Stimulated activated CD4-positive, alpha-beta T cell treated with anti-CD3 and anti-CD28 coated beads, Interleukin-1b, Interleukin-23, amount 100 ng/mL, for 1 hour (primary cell): ENCODE measurements around the gene LAMC1.

Experiments used
- DNase-seq, 2 donors: peaks; one replicate each; pipeline ENCODE4 v3.0.0-alpha.2; 2020; ENCODE audit warnings: low read depth in 2 of 2

The LAMC1 gene

DNA sequence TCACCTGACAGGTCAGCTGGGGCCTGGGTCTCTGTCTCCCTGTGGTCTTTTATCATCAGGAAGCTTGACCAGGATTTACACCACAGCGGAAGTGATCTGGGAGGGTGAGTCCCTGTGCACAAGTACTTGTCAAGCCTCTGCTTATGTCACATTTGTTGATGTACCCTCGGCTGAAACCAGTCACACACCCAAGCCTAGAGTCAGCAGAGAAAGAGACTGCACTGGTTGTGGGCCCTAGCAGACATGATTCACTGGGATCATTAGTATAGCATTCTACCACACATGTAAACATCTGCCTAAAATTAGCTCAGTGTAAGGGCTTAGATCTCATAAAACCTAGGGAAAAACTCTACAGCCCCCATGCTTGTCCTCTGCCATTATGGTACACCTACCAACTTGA, 83.5 kb downstream of the LAMC1 start:
- no peak for DNase-seq

DNA sequence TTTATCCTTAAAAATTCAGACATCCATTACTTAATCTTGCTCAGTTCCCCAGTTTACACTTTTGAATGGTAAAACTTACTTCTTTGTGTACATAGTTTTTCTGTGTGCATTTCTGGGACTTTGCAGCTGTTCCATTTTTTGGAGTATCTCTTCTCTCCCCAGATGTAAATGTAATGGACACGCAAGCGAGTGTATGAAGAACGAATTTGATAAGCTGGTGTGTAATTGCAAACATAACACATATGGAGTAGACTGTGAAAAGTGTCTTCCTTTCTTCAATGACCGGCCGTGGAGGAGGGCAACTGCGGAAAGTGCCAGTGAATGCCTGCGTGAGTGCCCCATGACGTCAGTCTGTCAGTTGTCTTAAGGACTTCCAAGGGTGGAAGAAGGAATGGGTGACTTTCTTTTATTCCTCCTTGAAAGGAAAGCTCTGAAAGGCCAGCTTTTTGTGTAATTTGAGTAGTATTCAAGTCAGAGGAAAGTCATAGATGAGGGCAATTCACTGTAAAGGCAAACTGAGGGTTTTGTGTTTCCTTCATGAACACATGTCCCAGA, 87.2 kb downstream of the LAMC1 start:
- DNase-seq = no peak

DNA sequence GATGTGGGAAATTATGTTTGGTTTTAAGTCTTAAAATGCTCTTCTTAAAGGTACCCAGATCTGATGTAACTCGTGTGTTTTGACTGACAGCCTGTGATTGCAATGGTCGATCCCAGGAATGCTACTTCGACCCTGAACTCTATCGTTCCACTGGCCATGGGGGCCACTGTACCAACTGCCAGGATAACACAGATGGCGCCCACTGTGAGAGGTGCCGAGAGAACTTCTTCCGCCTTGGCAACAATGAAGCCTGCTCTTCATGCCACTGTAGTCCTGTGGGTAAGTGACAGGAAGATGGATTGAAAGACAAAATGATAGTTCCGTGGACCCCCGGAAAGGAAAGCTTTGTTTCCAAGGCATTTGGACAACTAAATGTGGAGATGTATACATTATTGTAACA, 91.2 kb downstream of the LAMC1 start:
- DNase-seq = no peak

DNA sequence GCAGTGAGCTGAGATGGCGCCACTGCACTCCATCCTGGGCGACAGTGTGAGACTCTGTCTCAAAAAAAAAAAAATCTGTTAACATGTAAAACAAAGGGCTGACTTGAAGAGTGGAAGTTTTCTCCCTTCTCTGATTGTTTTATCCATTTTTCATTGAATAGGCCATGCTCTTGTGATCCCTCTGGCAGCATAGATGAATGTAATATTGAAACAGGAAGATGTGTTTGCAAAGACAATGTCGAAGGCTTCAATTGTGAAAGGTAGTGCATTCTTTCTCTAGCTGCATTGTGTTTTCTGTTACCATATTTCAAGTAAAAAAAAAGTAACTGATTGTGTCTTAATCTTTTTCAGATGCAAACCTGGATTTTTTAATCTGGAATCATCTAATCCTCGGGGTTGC, 93.2 kb downstream of the LAMC1 start:
- DNase-seq = no peak

DNA sequence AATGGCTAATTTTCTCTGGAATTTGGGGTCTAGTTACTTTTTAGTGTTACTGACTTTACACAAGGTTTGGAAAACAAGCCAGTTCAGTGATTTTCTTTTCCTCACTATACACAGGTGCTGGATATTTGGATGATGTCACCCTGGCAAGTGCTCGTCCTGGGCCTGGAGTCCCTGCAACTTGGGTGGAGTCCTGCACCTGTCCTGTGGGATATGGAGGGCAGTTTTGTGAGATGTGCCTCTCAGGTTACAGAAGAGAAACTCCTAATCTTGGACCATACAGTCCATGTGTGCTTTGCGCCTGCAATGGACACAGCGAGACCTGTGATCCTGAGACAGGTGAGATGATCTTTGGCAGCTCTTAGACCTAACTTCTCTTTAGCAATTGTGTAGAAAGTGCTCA, 98.4 kb downstream of the LAMC1 start:
- no peak for DNase-seq

DNA sequence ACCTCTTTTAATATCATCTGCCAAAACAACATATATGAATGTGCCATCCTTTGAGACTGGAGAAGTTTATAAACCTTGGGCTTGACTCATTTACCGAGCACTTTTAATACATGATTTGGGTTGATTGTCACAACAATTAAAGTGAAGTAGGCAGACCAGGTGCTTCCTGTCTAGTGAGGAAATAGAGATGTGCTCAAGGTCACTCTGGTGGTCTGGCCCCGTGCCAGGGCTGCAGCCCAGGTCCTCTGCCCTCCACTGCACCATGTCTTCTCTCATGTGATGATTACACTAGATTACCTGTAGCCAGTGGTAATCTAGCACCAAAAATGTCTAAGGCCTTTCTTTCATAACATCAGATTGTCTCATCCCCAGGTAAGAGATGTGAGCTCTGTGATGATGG, 101.0 kb downstream of the LAMC1 start:
- DNase-seq = no peak

DNA sequence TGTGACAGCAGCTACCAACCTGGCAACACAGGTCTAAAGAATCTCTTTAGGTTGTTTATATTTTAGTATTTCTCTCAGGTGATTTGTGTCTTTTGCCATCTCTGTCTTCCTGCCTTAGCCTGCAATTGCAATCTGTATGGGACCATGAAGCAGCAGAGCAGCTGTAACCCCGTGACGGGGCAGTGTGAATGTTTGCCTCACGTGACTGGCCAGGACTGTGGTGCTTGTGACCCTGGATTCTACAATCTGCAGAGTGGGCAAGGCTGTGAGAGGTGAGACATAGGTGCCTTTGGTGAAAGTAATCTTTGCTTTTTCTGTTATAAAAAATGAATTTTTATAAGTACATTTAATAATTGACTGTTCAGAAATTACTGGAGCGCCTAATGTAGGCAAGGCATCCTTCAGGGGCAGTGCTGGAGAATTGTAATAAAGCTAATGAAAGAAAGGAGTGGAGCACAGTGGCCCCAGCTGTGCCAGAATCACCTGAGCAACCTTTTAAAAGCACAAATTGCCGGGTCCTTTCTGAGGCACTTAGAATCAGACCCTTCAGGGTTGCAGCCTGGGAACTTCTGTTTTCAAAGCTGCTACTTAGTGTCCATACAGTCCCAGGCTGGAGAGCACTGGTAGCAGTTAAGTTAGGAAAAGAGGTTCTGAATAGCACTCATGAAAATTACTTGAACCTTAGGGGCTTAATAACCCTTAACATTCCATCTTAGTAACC, 102.2 kb downstream of the LAMC1 start:
- no peak for DNase-seq

DNA sequence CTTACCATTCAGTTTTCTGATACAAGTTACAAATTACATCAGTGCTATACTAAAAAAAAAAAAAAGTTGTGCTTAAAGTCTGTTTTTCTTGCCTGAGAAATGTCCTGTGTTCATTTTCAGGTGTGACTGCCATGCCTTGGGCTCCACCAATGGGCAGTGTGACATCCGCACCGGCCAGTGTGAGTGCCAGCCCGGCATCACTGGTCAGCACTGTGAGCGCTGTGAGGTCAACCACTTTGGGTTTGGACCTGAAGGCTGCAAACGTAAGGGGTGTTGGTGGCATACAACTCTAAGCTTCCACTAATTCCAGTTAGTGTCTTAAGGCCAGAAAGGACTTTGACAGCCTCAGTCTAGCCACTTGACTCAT, 102.8 kb downstream of the LAMC1 start:
- no peak for DNase-seq

DNA sequence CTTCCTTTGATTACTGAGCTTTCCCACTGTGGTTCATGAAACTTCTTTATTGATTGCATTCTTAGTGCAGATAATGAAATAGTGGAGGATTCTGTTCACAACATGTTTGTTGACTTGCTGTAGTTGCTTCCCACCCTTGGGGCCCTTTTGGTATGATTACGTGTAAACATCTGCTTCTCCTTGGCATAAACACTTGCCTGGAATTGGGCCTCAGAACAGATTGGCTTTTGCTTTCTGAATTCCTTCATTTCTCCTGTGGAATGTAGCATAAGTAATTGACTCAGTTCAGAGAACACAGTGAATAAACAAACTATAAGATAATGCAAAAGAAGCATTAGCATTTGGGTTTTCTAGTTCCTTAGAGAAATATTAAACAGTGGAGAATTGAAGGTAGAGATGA, 103.3 kb downstream of the LAMC1 start:
- no peak for DNase-seq

DNA sequence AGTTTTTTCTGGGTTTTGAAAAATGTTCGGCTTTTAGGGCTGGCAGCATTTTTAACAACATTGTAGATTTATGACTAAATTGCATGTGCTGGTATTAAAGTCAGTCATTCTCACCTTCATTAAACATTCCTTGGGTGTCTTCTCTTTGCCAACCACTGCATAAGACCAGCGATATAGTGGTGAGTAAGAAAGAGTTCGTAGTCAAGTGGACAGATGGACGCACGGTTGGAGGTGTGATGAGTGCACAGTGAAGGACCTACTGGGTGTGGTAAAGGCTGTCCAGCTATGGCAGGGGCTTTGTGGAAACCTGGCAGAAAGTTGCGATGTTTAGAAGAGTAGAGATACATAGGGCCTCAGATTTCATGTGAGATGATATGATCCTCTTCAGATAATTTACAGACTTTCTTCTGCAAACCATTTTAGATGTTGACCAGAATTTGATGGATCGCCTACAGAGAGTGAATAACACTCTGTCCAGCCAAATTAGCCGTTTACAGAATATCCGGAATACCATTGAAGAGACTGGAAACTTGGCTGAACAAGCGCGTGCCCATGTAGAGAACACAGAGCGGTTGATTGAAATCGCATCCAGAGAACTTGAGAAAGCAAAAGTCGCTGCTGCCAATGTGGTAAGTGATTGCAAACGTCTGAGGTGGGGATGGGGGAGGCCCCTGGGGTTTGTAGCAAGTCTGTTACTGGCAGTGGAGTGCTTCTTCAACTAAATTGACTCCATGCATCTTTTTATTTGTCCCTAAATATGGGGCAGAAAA, 106.9 kb downstream of the LAMC1 start:
- no peak for DNase-seq

DNA sequence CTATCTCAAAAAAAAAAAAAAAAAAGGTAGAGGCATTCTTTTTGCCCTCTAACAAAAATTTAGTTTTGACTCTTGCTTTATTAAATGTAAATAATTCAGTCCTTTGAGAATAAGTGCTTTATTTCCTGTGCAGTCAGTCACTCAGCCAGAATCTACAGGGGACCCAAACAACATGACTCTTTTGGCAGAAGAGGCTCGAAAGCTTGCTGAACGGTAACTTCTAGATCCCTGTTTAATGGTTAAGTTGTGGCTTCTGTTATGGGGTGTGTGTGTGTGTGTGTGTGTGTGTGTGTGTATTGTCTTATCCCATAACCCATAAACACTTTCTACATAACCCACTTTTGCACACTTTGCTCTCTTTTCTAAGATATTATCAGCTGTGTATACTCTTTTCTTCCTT, 107.9 kb downstream of the LAMC1 start:
- no peak for DNase-seq

DNA sequence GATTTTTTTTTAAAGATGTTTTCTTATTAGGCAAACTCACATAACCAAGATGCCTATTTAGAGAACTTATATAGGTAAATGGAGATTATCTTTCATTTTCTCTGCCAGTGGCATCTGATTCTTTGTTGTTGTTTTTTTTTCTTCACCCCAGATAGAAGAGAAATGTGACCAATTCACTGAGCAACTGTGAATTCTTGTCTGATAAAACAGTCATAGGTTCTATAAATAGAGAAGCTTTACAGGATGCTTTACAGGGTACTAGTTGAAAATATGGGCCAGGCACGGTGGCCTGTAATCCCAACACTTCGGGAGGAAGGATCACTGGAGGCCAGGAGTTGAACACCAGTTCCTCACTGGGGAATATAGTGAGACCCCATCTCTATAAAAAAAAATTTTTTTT, 112.1 kb downstream of the LAMC1 start:
- no peak for DNase-seq

DNA sequence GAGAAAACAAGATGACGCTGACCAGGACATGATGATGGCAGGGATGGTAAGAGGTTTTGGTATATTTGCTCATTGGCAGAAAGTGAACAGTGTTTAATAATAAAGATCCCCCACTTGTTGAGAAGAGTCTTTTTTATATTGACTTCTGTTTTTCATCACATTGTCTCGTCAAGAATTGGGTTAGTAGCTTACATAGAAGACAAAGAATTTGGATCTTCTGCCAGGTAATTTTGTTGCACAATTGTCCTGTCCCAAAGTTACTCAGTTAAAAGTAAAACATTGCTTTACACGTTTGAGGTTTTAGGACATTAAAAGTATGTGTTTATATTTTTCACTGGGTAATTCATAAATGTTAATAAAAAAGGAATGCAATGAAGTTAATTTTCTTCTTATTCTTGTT, 114.6 kb downstream of the LAMC1 start:
- DNase-seq = no peak

DNA sequence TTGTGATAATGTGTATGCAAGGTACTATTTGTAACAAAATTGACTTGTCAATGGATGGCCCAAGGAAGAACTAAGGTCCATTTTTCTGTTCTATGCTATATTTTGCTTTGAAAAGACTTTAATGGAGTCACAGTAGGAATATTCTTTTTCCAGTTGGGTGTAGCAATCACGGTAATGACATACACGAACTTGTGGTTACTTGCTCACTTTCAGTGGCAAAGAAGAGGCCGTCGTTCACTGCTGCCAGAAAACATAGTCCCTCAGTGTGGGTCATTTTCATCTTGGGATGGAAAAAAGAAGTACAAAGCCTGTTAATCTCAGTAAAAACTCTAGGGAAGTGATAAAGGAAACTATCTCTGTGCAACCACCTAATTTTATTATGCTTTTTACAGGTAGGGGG, 115.1 kb downstream of the LAMC1 start:
- DNase-seq = no peak

DNA sequence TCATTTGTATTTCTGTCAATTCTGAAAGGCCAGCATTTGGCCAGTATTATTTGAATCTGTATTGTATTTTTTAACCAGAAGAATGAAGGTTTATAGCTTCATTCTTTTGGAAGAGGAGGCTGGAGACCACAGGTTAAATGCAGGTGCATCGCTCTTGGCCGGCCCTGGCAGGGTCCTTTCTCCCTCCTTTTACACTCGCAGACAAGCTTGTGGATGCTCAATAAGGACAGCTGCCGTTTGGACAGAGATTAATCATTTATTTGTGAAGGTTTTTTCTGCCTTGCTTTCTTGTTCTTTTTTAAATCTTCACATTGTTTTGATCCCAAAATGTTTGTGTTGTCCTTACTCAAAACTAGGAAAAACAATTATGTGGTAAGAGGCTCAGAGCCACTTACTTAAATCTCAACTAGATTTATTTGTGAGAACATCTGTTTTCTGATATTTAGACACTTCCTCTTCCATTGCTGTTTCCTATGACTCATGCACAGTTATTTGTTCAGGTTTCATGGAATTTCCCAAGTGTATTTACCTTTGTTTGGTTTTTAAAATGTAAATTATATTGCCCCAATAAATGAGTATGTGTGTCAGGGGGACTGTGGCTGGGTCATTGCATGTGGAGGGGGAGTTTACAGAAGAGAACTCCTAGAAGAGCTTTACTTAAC, 116.2 kb downstream of the LAMC1 start:
- no peak for DNase-seq

DNA sequence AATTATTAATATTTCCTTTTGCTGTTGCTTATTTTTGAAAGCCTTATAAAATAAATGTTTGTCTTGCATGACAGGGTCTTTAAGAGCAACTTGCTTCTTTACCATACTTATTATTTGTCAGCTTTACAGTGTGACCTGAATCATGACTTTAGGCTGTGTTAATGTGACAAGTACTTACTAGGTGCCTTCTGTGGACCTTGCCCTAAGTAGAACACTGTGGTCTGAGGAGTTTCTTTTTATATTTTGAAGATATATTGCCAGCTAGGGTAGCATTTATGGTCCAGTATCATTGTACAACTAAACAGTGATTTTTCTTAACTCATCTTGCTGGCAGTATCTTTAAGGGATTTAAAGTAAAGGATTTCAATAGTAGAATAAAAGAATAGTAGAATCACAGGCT, 117.4 kb downstream of the LAMC1 start:
- no peak for DNase-seq

DNA sequence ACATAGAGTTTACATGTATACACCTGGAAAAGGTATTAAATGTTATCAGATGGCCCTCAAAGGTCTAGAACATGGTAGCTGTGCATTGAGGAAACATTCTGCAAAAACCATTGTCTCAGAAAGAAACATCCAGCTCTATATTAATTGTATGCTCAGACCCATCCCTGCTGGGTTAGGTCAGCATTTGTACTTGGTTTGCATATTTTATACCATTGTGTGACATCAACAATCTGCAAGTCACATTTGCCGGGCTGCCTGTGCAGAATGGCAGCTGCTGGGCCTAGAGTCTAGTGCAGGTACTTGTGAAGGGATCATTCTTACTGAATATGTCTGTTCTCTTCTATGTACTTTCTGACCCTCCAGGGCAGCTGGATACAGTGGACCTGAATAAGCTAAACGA, 119.0 kb downstream of the LAMC1 start:
- no peak for DNase-seq

DNA sequence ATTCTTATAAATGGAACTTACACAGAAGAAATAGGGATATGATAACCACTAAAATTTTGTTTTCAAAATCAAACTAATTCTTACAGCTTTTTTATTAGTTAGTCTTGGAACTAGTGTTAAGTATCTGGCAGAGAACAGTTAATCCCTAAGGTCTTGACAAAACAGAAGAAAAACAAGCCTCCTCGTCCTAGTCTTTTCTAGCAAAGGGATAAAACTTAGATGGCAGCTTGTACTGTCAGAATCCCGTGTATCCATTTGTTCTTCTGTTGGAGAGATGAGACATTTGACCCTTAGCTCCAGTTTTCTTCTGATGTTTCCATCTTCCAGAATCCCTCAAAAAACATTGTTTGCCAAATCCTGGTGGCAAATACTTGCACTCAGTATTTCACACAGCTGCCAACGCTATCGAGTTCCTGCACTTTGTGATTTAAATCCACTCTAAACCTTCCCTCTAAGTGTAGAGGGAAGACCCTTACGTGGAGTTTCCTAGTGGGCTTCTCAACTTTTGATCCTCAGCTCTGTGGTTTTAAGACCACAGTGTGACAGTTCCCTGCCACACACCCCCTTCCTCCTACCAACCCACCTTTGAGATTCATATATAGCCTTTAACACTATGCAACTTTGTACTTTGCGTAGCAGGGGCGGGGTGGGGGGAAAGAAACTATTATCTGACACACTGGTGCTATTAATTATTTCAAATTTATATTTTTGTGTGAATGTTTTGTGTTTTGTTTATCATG, 120.5 kb downstream of the LAMC1 start:
- DNase-seq = no peak

DNA sequence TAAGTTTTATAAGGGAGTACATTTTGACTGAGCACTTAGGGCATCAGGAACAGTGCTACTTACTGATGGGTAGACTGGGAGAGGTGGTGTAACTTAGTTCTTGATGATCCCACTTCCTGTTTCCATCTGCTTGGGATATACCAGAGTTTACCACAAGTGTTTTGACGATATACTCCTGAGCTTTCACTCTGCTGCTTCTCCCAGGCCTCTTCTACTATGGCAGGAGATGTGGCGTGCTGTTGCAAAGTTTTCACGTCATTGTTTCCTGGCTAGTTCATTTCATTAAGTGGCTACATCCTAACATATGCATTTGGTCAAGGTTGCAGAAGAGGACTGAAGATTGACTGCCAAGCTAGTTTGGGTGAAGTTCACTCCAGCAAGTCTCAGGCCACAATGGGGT, 121.5 kb downstream of the LAMC1 start:
- DNase-seq = no peak

DNA sequence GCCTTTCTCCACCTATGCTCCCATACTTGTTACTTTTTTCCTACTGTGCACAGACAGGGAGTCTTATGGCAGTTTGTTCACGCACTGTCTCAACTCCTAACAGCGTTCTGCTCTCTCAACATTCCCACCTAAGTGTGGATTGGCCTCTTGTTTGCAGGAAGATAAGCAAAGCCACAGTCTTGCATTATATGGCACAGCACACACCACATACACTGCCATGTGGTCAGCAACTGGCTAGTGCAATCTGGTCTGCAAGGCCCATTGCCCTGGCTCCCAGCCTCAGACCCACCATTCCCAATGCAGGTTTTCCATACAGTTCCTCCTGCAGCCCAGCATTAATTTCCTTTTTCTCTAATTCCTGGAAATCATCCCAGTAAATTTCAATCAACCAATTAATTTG, 124.5 kb downstream of the LAMC1 start:
- no peak for DNase-seq

DNA sequence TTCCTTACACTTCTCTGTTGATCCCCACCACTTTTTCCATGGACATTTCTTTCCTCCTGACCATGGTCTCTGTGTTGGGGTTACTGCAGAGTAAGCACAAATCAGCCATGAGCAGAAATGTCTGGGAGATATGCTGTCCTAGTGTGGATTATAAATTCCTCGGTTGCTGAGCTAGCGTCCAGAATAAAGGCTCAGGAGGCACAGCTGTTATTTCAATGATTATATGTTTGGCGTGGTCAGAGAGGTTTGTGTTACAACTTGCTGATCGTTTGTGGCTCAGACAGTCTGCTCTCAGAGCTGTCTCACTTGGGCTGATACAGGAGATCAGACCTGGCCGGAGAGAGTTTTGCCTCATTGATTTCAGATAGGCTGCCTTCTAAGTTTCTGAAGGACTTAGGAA, 125.4 kb downstream of the LAMC1 start:
- DNase-seq = no peak

DNA sequence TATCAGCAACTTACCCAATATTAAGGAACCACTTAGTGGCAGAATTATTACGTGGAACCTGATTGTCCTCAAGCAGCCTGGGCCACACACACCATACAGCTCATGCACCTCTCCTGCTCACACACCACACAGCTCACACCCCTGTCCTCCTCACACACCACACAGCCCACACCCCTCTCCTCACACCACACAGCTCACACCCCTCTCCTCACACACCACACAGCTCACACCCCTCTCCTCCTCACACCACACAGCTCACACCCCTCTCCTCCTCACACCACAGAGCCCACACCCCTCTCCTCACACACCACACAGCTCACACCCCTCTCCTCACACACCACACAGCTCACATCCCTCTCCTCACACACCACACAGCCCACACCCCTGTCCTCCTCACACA, 126.1 kb downstream of the LAMC1 start:
- DNase-seq = no peak
